ENCODE measurements around the gene MATN1. TPM values are rescaled to one million over a fixed set of nuclear protein-coding genes. Genes with fewer than 3 reads are reported as not detected.

The MATN1 gene
- polyA plus RNA-seq, 1 donor (not counting 4 experiments of a cell fraction or from before 2014, with no cell fraction given) = 0.05 TPM

GRCh38 chr1:30670240-30671060 is 52.9 kb downstream of the MATN1 start:
- Histone ChIP-seq H3K9me1 (ENCODE audit: control insufficient read depth, extremely low read depth, insufficient read depth, low read length) (no peaks in the 10 kb centered on the region), H3K79me2 (ENCODE audit: control insufficient read depth, insufficient read depth, low read length) (no peaks in the 10 kb centered on the region), H3K27me3 (ENCODE audit: control insufficient read depth, extremely low read depth, insufficient read depth, low read length) (no peaks in the 10 kb centered on the region), H4K20me1 (ENCODE audit: control insufficient read depth, extremely low read depth, insufficient read depth, low read length) (no peaks in the 10 kb centered on the region), H3K9ac (ENCODE audit: control insufficient read depth, extremely low read depth, insufficient read depth, low read length) (no peak overlapping the region), H3K4me3 (ENCODE audit: control insufficient read depth in 2 of 3, extremely low read depth in 1 of 3, insufficient read depth in 2 of 3, low read depth in 1 of 3, low read length in 3 of 3) (no peak overlapping the region), H3K9me3 (ENCODE audit: control insufficient read depth, low read depth, low read length) (peaks cover 4% of the 10 kb centered on the region), H3K4me1 (ENCODE audit: control insufficient read depth, extremely low read depth, insufficient read depth, low read length) (peaks cover 25% of the 10 kb centered on the region), H2AFZ (ENCODE audit: control insufficient read depth, low read length) (no peak overlapping the region), H3K27ac (ENCODE audit: control insufficient read depth, insufficient read depth, low read length) (peak overlapping the region; percentile 19), H3K4me2 (ENCODE audit: control insufficient read depth, extremely low read depth, insufficient read depth, low read depth, low read length) (no peak overlapping the region), H3K36me3 (ENCODE audit: control insufficient read depth in 2 of 2, extremely low read depth in 1 of 2, insufficient read depth in 2 of 2, low read length in 2 of 2) (no peaks in the 10 kb centered on the region)
- dilution Hi-C loops (cut with MboI; ENCODE audit: extremely low pct_ligation_motif_present, low sequenced_read_pairs) = no loop called here
- DNase-seq (ENCODE audit: low read depth, low spot score) (no peak), FAIRE-seq (peak; percentile 65)
- TF ChIP-seq EZH2 (IDR thresholded peaks at IDR 0.05; ENCODE audit: low read length) (no peak), CTCF (optimal IDR thresholded peaks at IDR 0.05 in 1 of 3, IDR thresholded peaks at IDR 0.05 in 1 of 3, conservative IDR thresholded peaks at IDR 0.05 in 1 of 3; ENCODE audit: extremely low read depth in 1 of 3, insufficient read depth in 2 of 3, low read length in 3 of 3) (no peak)

- FAIRE-seq = no peak
- Histone ChIP-seq H3K4me2 (ENCODE audit: control insufficient read depth, extremely low read depth, insufficient read depth, low read depth, low read length) (no peak overlapping the region), H2AFZ (ENCODE audit: control insufficient read depth, low read length) (no peak overlapping the region), H3K27me3 (ENCODE audit: control insufficient read depth, extremely low read depth, insufficient read depth, low read length) (no peaks in the 10 kb centered on the region), H3K9me1 (ENCODE audit: control insufficient read depth, extremely low read depth, insufficient read depth, low read length) (no peaks in the 10 kb centered on the region), H4K20me1 (ENCODE audit: control insufficient read depth, extremely low read depth, insufficient read depth, low read length) (no peaks in the 10 kb centered on the region), H3K4me3 (ENCODE audit: control insufficient read depth in 2 of 3, extremely low read depth in 1 of 3, insufficient read depth in 2 of 3, low read depth in 1 of 3, low read length in 3 of 3) (no peak overlapping the region), H3K79me2 (ENCODE audit: control insufficient read depth, insufficient read depth, low read length) (no peaks in the 10 kb centered on the region), H3K27ac (ENCODE audit: control insufficient read depth, insufficient read depth, low read length) (peak overlapping the region; percentile 28), H3K36me3 (ENCODE audit: control insufficient read depth in 2 of 2, extremely low read depth in 1 of 2, insufficient read depth in 2 of 2, low read length in 2 of 2) (no peaks in the 10 kb centered on the region), H3K9me3 (ENCODE audit: control insufficient read depth, low read depth, low read length) (peaks cover 3% of the 10 kb centered on the region), H3K4me1 (ENCODE audit: control insufficient read depth, extremely low read depth, insufficient read depth, low read length) (peaks cover 25% of the 10 kb centered on the region), H3K9ac (ENCODE audit: control insufficient read depth, extremely low read depth, insufficient read depth, low read length) (no peak overlapping the region)
- dilution Hi-C loops (cut with MboI; ENCODE audit: extremely low pct_ligation_motif_present, low sequenced_read_pairs) = no loop called here
- DNase-seq (ENCODE audit: low read depth, low spot score) = no peak
- TF ChIP-seq EZH2 (IDR thresholded peaks at IDR 0.05; ENCODE audit: low read length) (no peak), CTCF (optimal IDR thresholded peaks at IDR 0.05 in 1 of 3, IDR thresholded peaks at IDR 0.05 in 1 of 3, conservative IDR thresholded peaks at IDR 0.05 in 1 of 3; ENCODE audit: extremely low read depth in 1 of 3, insufficient read depth in 2 of 3, low read length in 3 of 3) (no peak)
Observed at GRCh38 chr1:30668546-30669327, 54.6 kb downstream of the MATN1 start.

Measured in keratinocyte (primary cell).